Effector CD4-positive, alpha-beta T cell (primary cell): ENCODE measurements around the gene SLC17A5.
"Not testable (repeated sequence)": the region's sequence is repeated elsewhere in the genome, so short reads cannot be mapped to it uniquely, and the experiment has no call there.

Experiments
- DNase-seq: peaks from one replicate; pipeline ENCODE4 v3.0.0-alpha.2; 2020

The SLC17A5 gene

DNA sequence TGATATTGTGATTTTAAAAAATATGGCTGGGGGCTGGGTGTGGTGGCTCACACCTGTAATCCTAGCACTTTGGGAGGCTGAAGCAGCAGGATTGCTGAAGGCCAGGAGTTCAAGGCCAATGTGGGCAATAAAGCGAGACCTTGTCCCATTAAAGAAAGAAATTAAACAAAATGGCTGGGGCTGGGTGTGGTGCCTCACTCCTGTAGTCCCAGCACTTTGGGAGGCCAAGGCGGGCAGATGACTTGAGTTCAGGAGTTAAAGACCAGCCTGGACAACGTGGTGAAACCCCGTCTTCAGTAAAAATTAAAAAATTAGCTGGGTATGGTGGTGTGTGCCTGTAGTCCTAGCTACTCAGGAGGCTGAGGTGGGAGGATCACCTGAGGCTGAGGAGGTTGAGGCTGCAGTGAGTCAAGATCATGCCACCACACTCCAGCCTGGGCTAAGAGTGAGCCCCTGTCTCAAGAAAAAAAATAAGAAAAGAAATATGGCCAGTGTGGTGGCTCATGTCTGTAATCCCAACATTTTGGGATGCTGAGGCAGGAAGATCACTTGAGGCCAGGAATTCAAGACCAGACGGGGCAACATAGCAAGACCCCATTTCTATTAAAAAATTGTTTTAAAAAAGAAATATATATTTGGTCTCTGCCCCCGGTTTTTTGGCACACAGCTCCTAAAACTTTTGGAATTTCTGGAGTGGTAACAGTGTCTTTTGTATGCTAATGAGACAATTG is 39.8 kb downstream of the SLC17A5 start:
- no peak for DNase-seq

DNA sequence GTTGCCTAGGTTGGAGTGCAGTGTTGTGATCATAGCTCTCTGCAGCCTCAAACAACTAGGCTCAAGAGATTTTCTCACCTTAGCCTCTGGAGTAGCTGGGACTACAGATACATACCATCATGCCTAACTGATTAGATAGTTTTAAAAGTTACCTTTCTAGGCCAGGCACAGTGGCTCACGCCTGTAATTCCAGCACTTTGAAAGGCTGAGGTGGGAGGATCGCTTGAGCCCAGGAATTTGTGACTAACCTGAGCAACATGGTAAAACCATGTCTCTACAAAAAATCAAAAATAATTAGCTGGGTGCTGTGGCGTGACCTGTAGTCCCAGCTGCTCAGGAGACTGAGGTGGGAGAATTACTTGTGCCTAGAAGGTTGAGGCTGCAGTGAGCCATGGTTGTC is 41.2 kb downstream of the SLC17A5 start:
- no peak for DNase-seq

DNA sequence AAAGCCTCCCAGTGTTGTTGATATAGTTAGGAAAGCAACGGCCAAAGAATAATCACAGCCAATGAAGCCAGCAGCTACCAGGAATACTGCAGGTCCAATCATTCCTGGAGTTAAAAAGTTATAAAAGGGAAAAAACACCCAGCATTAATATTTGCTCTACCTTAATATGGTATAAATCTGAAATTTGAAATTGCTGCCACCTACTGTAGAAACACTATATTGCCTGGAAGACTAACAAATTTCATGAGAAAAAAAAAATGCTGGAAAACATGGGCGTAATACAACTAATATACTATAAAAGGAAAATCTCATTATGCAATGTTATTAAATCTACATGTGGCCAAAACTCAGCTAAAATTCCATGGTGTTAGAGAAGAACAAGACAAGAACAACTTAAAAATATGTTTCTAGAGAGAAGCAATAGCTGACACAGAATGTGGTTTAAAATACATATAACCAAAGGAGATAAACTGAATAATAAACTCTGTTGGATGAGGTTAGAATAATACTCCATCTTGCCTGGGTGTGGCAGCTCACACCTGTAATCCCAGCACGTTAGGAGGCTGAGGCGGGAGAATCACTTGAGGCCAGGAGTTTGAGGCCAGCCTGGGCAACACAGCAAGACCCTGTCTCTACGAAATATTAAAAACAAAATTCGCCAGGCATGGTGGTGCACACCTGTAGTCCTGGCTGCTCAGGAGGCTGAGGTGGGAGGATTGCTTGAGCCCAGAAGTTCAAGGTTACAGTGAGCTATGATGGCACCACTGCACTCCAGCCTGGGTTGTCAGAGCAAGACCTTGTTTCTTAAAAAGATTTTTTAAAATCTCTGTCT is 43.1 kb downstream of the SLC17A5 start:
- DNase-seq = no peak

DNA sequence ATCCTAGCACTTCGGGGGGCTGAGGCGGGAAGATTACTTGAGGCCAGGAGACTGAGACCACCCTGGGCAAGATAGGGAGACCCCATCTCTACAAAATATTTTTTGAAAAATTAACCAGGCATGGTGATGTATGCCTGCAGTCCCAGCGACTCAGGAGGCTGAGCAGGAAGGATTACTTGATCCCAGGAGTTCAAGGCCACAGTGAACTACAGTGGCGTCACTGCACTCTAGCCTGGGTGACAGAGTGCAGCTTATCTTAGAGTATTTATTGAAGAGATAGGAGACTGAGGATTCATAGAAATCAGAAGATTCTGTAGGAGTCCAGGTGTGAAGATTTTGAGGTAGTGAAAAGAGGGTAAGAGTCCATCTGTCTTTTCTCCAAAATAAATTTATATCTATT is 45.0 kb downstream of the SLC17A5 start:
- no peak for DNase-seq

DNA sequence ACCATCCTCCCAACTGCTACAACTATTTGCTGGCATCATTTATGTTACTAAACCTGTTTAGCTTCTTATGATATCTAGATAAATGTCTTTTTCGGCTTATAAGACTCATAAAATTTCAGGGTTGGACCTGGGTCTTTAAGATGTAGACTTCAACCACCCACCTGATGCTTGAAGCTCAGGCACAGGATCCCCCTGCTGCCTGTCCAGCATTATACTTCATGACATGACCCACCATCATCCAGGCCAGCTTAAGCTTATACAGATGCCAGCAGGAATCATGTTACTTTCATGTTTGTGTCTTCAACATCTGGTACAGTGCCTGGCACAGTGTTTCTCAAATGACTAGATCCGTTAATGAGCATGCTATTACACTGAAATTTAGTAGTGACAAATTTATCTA is 47.4 kb downstream of the SLC17A5 start:
- no peak for DNase-seq

DNA sequence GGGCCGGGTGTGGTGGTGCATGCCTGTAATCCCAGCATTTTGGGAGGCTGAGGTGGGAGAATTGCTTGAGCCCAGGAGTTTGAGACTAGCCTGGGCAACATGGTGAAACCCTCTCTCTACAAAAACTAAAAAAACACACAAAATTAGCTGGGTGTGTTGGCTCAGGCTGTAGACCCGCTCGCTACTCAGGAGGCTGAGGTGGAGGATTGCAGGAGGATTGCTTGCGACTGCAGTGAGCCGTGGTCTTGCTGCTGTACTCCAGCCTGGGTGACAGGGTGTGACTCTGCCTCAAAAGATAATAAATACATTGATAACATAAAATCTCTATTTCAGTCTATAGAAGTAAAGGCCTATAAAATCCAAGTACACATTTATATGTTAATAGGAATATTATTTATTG is 49.3 kb downstream of the SLC17A5 start:
- DNase-seq = no peak

DNA sequence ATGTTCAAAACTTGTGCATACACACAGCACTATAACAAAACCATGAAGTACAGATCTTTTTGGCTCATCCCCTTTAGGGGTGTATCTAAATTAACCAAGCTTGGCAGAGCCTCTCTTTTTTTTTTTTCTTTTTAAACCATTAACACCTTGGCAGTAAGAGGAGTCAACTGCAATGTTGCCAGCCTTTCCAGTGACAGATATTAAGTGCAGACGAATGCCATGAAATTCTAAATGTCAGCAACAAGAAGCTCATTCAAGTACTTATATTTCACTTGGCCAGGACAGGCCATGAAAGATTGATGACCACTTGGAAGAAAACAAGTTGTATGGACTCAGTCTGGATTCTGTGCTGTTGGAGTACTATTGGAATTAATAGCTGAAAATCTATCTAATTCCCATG is 49.8 kb downstream of the SLC17A5 start:
- DNase-seq = no peak

DNA sequence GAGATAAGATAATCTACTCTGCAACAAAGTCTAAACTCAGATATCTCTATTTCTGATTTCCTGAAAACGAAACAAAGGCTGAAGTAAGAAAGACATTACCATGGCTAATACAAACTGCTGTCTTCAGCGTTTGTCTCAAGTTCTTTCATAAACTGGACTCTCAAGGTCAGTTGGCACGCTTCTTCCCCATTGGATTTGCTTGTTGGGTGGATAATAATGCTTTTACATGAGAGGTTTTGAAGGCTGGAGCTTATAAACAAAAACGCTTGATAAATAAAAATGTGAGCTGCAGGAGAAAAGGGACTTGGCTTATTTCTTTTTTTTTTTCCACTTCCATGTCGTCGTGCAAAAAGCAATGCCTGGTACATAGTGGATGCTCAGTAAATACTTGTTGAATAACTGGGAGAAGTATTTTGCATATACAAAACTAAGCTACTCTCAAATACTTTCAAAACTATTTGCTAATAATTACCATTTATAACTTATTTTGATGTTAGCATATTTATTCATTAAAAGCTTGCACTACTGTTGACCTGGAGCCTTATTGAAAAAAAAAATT is 67.3 kb downstream of the SLC17A5 start:
- no peak for DNase-seq

DNA sequence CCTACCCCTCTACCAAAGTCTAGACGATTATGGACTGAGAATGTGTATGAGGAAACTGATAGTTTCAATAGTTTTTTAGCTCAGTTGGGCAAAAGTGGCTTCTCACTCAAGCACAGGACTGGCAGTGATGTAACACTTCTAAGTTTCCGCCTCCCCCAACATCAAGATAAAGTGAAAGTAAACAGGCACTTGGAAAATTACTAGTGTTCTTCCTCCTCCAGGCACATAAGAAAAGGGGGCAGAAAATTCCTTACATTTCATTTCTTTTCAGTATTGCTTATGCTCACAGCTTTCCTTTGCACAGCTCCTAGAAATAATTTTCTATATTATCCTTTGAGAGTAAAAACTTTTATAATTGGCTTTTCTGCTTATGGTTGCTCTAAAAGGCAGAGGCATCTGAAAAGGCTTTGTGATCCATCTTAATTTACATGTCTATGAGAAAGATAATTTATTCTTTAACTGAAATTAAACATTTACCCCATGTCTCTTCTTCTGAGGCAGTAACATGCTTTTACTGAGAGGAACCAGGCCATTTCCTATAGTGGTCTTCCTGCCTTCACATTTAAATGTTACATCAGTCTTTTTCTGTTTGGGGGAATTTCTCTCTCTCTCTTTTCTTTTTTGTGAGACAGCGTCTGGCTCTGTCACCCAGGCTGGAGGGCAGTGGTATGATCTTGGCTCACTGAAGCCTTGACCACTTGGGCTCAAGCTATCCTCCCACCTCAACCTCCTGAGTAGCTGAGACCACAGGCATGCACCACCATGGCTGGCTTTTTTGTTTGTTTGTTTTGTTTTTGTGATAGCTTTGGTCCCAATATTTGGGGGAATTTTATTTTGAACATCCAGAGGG is 68.0 kb downstream of the SLC17A5 start:
- DNase-seq = peak; percentile 17

DNA sequence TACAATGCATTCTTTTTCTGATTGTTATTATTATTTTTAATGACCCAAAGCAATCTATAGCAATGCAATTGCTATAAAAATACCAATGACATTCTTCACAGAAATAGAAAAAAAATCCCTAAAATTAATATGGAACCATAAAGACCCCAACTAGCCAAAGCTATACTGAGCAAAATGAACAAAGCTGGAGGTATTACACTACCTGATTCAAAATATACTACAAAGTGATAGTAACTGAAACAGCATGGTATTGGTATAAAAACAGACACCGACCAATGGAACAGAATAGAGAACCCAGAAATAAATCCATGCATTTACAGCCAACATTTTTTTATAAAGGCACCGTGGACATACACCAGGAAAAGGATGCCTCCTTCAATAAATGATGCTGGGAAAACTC is 72.5 kb downstream of the SLC17A5 start:
- DNase-seq = no peak

DNA sequence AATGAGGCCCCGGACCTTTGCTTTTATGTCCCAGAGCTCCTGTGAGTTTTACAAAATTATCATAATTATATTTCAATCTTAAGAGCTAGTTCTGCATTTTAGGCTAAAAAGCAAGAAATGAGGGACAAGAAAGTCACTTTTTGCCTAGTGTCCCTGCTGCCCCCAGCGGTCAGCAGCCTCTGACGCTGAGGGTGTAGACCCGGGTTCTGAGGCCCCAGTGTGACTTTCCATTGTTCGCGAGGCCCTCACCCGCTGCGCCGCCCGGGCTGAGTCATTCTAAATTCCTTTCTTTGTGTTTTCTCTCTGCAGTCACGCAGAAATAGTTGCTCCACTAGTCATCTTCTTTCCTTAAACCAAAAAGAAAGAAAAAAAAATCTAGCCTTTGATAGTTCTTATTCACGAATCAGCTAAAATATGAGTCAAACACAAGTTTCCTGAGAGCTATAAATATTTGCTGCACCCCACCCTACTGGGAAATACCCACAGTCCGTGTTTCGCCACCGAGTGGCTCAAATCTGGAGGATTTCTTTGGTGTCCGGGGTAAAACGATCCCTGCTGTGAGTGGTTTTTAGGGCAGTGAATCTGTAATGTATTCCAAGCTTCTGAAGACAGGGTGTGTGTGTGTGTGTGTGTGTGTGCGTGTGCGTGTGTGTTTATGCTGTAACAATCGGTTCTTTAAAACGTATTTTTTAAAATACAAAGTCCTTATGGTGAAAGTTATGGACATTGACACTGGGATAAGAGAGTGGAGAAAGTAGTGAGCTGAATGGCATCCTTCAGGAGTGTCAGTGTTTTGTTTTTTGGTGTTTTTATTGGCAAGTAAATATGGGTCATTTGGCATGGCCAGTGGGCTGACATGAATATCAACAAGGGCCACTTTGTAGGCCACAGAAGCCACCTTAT is 73.3 kb downstream of the SLC17A5 start:
- DNase-seq = peak; percentile 49

DNA sequence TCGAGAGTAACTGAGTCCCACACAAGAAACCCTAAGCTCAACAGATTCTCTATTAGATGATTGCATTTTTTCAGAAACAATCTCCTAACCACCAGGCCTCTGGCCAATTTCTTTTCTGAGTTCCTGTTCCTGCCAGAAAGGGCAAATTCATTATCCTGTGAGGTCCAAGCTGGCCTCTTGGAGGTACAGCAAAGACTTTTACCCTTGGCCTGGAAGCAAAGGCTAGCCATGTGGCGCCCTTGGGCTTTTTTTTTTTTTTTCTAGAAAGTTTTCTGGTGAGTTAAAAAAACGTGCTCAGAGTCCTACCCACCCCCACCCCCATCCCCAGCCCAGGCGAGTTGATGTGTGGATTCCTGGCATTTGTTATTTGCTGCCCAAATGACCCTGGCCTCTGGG is 73.9 kb downstream of the SLC17A5 start:
- no peak for DNase-seq

DNA sequence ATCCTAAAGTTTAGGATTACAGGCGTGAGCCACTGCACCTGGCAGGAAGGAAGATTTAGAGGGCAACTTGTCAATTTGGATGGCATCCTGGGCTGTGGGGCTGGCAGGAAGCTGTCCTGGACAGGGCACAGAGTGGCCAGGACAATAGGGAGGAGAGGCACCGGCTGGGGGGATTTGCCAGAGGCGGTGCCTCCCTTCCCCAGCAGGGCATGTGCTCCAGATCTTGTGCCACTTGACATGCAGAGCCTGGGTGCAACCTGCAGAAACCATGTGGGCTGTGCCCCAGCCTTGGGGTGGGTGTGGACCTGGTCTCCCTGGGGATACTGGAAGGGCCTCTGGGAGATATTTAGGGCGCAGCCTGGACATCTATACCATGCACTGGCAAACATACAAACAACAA is 74.4 kb downstream of the SLC17A5 start:
- no peak for DNase-seq

DNA sequence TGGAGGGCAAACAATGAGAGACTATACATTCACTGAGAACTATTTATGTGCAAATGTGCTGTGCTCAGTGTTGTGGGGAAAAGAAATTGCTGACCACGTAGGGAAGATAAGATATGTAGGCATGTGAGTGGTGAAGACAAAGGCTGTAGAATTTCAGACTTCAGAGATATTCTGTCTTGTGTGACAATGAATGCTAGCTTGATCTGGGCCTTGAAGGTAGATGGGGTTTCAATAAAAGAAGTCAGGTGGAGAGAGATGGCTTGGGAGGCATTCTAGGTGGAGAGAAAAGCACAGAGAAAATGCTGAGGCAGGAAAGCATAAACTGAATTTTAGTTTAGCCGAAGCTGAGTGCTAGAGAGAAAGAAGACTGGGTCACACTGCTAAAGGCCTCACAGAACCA is 76.1 kb downstream of the SLC17A5 start:
- no peak for DNase-seq

DNA sequence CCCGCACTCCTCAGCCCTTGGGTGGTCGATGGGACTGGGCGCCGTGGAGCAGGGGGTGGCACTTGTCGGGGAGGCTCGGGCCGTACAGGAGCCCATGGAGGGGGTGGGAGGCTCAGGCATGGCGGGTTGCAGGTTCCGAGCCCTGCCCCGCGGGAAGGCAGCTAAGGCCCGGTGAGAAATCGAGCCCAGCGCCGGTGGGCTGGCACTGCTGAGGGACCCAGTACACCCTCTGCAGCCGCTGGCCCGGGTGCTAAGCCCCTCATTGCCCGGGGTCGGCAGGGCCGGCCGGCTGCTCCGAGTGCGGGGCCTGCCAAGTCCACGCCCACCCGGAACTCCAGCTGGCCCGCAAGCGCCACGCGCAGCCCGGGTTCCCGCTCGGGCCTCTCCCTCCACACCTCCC is 81.3 kb downstream of the SLC17A5 start:
- DNase-seq = not testable (repeated sequence)

DNA sequence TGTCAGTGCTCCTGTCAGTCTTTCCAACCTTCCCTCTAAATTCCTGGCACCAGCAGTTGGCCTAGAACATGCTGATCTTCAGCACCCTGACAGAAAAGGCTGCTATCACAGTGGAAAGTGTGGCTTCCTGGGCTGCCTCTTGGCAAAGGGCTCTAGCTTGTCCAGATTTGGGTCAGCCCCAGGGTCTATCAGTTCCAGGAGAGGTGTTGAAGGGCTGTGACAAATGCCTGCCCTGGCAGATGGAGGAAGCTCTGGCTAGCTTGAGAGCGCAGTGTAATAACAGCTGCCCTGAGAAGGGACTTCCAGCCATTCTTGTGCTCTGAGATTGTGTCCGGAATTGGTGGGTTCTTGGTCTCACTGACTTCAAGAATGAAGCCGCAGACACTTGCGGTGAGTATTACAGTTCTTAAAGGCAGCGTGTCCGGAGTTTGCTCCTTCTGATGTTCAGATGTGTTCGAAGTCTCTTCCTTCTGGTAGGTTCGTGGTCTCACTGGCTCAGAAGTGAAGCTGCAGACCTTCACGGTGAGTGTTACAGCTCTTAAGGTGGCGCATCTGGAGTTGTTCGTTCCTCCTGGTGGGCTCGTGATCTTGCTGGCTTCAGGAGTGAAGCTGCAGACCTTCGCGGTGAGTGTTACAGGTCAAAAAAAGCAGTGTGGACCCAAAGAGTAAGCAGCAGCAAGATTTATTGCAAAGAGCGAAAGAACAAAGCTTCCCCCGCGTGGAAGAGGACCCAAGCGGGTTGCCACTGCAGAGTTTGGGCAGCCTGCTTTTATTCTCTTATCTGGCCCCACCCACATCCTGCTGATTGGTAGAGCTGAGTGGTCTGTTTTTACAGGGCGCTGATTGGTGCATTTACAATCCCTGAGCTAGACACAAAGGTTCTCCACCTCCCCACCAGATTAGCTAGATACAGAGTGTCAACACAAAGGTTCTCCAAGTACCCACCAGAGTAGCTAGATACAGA is 82.3 kb downstream of the SLC17A5 start:
- not testable (repeated sequence) for DNase-seq

DNA sequence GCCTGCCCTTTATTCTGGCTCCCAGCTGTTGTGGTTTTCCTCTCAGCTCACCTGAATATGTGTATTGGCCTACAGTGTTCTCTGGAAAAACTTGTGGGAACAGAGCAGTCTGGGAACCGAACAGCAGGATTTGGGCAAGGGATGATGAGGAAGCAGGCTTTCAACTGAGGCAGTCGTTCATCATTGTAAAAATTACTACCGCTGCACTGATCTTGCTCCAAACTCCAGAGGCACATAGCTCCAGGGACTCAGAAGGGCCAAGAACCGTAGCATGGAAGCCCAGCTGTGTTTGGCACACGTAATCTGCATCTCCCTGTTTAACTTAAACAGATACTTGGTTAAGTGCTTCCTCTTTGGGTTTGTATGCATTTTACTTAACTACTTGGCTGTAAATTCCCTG is 84.7 kb downstream of the SLC17A5 start:
- DNase-seq = no peak

DNA sequence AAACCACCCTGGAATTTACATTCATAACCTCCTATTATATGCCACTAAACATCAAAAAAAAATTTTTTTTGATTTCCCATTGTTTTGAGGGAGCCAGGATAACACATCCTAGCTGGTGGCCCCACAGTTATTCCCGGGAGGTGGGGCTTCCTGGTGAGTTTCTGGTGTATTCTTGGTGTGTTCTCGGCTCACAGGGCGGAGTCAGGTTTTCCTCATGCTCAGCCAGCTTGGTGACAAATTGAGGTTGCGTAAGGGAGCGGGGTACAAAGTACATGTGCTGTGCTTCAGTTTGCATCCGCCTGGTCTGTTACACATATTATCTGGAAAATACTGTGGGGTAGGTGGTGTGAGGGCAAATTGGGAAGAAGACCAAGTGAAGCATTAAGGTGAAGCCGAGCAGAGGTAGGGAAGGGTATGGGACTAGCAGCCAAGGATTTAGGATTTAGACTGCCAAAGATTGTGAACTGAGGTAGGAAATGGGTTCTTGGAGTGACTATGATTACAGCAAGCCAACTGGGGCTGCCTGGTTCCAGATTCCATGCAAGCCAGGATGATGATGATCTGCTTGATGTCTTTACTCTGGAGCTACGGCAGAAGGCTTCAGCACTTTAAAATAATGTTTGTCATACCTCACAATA is 86.7 kb downstream of the SLC17A5 start:
- no peak for DNase-seq

DNA sequence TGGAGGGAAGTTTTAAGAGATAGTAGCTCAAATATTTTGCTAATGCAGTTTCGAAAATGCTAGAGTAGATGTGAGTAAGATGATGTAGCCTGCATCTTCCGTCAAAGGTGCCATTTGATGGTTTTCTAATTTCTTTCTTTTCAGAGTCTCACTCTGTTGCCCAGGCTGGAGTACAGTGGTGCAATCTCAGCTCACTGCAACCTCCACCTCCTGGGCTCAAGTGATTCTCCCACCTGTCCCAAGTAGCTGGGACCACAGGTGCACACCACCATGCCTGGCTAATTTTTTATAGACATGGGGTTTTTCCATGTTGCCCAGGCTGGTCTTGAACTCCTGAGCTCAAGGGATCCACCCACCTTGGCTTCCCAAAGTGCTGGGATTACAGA is 87.3 kb downstream of the SLC17A5 start:
- DNase-seq = not testable (repeated sequence)

DNA sequence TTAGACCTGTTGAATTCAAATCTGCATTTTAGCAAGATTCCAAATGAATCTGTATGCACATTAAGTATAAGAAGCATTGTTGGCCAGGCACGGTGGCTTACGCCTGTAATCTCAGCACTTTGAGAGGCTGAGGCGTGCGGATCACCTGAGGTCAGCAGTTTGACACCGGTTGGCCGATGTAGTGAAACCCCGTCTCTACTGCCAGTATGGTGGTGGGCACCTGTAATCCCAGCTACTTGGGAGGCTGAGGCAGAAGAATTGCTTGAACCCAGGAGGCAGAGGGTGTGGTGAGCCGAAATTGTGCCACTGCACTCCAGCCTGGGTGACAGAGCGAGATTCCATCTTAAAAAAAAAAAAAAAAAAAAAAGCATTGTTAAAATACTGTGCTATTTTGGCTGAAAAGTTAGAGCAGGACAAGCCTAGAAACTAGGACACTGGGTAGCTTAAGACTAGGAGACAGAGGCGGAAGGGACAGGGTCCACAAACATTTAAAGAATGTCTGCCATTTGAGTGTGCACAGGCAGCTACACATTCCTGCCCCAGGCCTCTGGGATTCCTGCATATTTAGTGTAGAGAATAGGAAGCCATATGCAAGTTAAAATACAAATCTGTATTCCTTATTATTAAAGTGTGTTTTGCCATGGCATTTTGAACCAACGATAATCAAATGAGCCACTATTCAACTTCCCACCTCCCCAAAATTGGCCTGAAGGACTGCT is 87.9 kb downstream of the SLC17A5 start:
- no peak for DNase-seq
